Measurements from ENCODE around the gene HOXB7.

HOXB7 gene

GRCh38 chr17:48645639-48646182 lies 34.9 kb upstream of the HOXB7 start:
- DNase-seq (ENCODE audit: low read depth): no peak
- H3K4me3 ChIP-seq (ENCODE audit: low read depth, low read length): no peak overlapping the region
- TF ChIP-seq CTCF (IDR thresholded peaks at IDR 0.05; ENCODE audit: control insufficient read depth, extremely low read depth, insufficient read depth): no peak

- no peak overlapping the region for H3K4me3 ChIP-seq (ENCODE audit: low read depth, low read length)
- DNase-seq (ENCODE audit: low read depth): no peak
- TF ChIP-seq CTCF (IDR thresholded peaks at IDR 0.05; ENCODE audit: control insufficient read depth, extremely low read depth, insufficient read depth): no peak
These were observed 34.2 kb upstream of the HOXB7 start for GRCh38 chr17:48644910-48645557.

GRCh38 chr17:48644159-48644558 lies 33.3 kb upstream of the HOXB7 start:
- H3K4me3 ChIP-seq (ENCODE audit: low read depth, low read length): no peak overlapping the region
- no peak for TF ChIP-seq CTCF (IDR thresholded peaks at IDR 0.05; ENCODE audit: control insufficient read depth, extremely low read depth, insufficient read depth)
- no peak for DNase-seq (ENCODE audit: low read depth)

GRCh38 chr17:48643697-48644012 lies 32.8 kb upstream of the HOXB7 start:
- no peak overlapping the region for H3K4me3 ChIP-seq (ENCODE audit: low read depth, low read length)
- TF ChIP-seq CTCF (IDR thresholded peaks at IDR 0.05; ENCODE audit: control insufficient read depth, extremely low read depth, insufficient read depth): no peak
- no peak for DNase-seq (ENCODE audit: low read depth)

GRCh38 chr17:48642843-48643696 lies 32.3 kb upstream of the HOXB7 start:
- DNase-seq (ENCODE audit: low read depth): no peak
- TF ChIP-seq CTCF (IDR thresholded peaks at IDR 0.05; ENCODE audit: control insufficient read depth, extremely low read depth, insufficient read depth): no peak
- no peak overlapping the region for H3K4me3 ChIP-seq (ENCODE audit: low read depth, low read length)

- no peak for DNase-seq (ENCODE audit: low read depth)
- TF ChIP-seq CTCF (IDR thresholded peaks at IDR 0.05; ENCODE audit: control insufficient read depth, extremely low read depth, insufficient read depth): no peak
These were observed 31.4 kb upstream of the HOXB7 start for GRCh38 chr17:48642059-48642842.

More at GRCh38 chr17:48642059-48642842, 31.4 kb upstream of the HOXB7 start:
- H3K4me3 ChIP-seq (ENCODE audit: low read depth, low read length): no peak overlapping the region
